Right lobe of liver (tissue), 4 donors: Measurements from ENCODE around the gene TGFBR2.

Experiments used
- CTCF ChIP-seq, 4 donors: fragments of 200-600 bp in 3 of 4; fragments of 450-650 bp in 1 of 4; IDR thresholded peaks; one replicate each; pipeline versions ENCODE4 v1.5.1 to v1.8.0; 2016 to 2022; ENCODE audit warnings: antibody characterized with exemption in 4 of 4, mild to moderate bottlenecking in 2 of 4
- POLR2A ChIP-seq: fragments of 450-650 bp; IDR thresholded peaks from one replicate; pipeline ENCODE4 v1.6.1; 2017; ENCODE audit warnings: antibody characterized with exemption, mild to moderate bottlenecking
- donor health status: DM: no; HTN: no; CAD: no.
- donor health status: DM: no; HTN: no; CAD: no.
- donor health status: DM: no; HTN: yes; CAD: no.

- TF ChIP-seq POLR2A = no peak
- no peak for TF ChIP-seq CTCF (IDR thresholded peaks at IDR 0.05)
Observed at GRCh38 chr3:30656624-30657141, 50.3 kb downstream of the TGFBR2 start.
